HG02943 (cell line): Measurements from ENCODE around the gene ARMH3.
"Not testable (repeated sequence)": the region's sequence is repeated elsewhere in the genome, so short reads cannot be mapped to it uniquely, and the experiment has no call there.

ENCODE experiments used
- ATAC-seq: cut with Tn5 transposase; IDR thresholded peaks from one replicate; pipeline ENCODE4 v1.9.1; 2021; ENCODE audit warnings: mild to moderate bottlenecking, low read depth, moderate library complexity; ENCODE audit not compliant: unreplicated experiment

ARMH3 gene

DNA sequence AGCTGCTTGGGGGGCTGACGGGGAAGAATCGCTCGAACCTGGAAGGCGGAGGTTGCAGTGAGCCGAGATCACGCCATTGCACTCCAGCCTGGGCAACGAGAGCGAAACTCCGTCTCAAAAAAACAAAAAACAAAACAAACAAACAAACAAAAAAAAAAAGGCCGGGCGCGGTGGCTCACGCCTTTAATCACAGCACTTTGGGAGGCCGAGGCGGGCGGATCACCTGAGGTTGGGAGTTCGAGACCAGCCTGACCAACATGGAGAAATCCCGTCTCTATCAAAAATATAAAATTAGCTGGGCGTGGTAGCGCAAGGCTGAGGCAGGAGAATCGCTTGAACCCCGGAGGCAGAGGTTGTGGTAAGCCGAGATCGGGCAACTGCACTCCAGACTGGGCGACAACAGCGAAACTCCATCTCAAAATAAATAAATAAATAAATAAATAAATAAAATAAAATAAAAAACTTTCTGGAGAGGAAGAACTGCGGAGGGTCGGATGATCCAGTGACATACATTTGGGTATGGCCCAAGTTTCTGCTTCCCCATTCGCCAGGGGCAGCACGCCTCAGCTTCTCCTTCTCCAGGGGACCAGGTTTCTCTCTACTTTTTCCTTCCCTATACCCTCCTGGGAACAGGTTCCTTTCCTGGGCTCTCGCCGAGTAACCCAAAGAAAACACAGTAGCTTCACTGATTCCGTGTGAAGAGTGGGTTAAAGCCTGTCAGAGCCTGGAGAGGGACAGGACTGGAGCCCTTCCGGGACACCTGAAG lies 909 bp downstream of the ARMH3 start:
- ATAC-seq, result not testable (repeated sequence)

DNA sequence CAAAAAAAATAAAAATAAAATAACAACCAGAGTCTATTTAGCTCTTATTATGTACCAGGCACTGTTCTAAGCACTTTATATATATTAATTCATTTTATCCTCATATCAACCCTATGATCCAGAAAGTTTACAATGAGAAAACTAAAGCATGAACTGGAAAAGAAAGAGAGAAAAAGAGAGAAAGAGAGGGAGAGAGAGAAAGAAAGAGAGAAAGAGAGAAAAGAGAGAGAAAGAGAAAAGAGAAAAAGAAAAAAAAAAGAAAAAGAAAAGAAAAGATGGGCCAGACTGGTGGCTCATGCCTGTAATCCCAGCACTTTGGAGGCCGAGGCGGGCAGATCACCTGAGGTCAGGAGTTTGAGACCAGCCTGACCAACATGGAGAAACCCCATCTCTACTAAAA lies 9.9 kb downstream of the ARMH3 start:
- ATAC-seq, result no peak

DNA sequence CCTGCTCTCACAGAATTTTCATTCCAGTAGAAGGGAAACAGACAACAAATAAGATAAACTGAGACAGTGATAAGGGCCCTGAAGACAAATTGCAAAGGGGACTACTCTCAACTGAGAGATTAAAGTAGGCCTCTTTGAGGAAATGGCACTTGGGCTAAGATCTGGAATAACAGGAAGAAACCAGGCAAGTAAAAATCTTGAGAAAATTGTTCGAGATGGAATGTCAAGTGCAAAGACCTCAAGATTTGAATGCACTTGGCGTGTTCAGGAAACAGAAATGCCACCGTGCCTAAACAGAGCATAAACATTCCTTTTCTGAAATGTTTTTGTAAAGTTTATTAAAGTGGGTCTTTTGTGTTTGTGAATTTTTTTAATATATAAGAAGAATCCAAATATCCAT lies 10.7 kb downstream of the ARMH3 start:
- no peak for ATAC-seq

DNA sequence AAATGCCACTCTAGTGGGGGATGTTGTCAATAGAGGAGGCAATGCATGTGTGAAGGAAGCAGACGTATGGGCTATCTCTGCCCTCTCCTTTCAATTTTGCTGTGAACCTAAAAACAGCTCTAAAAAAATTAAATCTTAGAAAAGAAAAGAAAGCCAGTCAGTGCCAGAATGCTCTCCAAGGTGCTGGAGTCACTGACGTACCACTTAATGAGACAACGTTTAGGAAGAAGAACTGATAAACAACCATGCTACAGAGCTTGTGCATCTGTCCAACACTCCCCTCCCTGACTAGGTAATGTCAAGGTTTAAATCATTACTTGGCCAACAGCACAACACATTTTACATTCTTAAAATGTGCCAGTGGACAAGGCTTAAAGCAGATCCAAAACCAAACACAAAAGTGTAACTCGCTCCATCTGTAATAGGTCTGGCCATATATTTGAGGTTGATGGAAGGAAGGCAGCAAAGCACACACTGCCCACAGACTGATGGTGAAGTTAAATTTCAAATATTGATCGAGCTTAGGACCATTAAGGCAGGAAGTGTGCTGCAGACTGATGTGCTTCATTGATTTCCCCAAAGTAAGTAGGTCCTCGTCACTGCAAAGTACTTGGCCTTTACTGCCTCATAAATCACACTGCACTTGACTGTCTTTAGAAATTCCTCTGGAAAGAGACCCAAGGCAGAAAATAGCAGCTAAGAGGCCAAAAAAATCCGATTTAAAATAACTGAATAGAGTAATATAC lies 15.5 kb downstream of the ARMH3 start:
- no peak for ATAC-seq

DNA sequence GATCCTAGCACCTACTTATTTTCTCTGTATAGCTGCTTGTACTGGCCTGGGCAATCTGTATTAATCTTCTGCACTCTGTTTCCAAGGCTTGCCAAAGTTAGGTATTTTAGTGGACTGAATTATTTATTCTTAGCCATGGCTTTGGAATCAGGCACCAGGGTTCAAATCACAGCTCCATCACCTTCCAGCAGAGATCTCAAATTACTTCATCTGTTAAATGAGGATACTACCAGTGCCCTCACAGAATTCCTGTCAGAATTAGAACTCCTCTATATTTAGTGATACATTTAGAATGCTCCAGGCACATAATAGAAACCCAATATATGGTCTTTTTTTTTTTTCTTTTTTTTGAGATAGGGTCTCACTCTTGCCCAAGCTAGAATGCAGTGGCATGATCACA lies 17.6 kb downstream of the ARMH3 start:
- no peak for ATAC-seq

DNA sequence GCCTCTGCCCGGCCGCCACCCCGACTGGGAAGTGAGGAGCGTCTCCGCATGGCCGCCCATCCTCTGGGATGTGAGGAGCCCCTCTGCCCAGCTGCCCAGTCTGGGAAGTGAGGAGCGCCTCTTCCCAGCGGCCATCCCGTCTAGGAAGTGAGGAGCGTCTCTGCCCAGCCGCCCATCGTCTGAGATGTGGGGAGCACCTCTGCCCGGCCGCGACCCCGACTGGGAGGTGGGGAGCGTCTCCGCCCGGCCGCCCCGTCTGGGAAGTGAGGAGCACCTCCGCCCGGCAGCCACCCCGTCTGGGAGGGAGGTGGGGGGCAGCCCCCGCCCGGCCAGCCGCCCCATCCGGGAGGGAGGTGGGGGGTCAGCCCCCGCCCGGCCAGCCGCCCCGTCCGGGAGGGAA lies 20.2 kb downstream of the ARMH3 start:
- ATAC-seq, result not testable (repeated sequence)

DNA sequence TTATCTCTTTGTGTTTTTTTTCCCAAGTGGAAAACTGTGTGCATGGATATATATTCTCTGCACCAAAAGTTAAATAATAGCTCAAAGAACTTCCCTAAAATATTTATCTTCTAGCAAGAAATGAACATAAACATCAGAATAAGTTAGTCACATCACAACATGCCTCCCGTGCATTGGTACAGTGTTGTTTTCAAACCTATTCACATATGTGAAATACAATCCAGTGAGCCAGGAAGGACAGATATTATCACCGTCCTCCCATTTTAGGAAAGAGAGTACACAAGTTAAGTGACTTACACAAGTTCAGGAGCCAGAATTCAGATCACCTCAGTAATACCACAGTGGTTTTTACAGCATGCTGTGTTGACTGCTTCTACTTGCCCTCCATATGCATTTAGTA lies 22.2 kb downstream of the ARMH3 start:
- no peak for ATAC-seq

DNA sequence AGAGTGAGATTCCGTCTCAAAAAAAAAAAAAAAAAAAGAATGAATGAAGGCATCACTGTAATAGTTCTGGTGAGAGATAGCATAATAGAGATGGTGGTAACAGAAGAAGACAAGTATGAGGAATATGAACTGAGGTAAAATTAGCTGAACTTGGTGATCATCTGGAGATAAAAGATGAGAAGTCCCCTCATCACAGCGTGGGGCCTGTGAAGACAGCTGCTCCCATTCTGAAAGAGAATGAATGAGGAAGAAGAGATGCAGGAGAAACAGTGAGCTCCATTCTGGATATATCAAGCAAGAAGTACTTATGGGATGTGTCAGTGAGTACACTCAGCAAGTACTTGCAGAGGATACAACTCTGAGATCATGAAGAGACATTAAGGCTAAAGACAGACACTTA lies 28.7 kb downstream of the ARMH3 start:
- no peak for ATAC-seq

DNA sequence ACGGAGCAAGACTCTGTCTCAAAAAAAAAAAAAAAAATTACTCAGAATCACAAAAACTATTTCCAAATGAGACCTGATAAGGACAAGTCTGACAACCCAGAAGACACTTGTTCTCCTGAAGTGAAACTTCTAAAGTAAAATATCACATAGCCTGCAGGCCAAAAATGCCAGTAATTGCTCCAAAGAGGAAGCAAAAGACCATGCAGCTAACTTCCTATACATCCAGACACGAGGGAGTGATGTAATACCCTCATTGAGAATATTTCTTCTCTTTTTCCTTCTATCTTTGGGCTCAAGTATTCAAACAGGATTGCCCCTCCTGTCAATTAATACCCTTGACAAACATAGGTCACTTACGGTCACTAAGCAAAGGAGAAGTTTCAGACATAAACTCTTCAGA lies 31.2 kb downstream of the ARMH3 start:
- ATAC-seq, result no peak

DNA sequence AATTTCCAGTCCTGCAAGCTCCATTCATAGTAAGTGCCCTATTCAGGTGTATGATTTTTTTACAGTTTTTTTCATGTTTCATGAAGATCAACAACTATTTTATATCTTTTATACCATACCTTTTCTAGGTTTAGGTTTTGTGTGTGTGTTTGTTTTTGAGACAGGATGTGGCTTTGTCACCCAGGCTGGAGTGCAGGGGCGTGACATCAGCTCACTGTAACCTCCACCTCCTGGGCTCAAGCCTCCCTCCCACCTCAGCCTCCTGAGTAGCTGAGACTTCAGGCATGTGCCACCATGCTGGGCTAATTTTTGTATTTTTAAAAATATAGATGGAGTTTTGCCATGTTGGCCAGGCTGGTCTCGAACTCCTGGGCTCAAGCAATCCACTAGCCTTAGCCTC lies 35.0 kb downstream of the ARMH3 start:
- ATAC-seq, result no peak

DNA sequence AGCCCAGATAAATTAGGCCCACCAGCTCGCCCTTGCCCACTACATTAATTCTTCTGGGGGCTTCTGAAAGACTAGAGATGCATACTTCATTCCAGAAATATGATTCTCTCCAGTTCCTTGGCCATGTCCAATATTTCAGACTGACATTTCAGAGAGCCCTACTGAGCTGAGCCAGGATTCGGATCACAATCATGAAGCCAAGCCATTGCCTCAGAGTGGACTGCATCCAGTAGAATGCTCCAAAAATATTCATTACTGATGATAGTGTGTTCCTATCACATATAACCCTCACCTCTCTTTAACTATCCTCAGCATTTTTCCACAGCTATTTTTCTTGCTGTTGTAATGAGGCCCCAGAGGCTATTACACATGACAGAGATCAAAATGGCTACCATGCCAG lies 38.7 kb downstream of the ARMH3 start:
- ATAC-seq, result no peak

DNA sequence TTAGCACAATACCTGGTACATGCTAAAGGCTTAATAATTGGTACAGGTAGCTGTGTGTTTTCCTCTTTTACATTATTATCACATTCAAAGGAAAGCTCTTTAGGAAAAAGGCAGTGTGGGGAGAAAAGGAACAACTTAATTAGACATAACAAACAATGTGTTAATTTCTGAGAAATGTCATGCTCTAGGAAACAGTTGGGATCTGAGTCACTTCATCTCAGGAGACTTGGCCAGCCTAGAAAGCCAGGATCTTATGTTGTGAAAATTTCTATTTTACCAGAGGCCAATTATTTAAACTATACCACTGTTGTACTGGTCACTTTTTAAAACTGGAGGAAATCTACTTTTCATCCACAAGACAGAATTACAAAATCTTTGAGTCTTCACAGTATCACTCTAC lies 39.6 kb downstream of the ARMH3 start:
- no peak for ATAC-seq

DNA sequence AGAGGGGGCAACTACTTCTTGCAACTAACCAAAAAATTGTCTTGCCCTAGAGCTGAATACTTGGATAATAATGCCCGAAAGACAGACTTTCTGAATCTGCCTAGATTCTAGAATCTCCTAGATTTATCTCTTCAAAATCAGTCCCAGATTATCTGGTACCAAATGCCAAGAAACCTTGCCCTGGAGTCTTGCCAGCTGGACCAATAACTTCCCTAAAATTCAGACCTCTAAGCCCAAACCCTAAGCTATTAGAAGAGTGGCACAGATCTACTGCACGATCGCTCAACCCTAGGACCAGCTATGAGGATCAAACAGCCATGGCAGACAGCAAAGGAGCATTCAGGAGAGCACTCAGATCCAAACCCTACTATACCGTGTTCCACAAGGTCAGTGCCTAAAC lies 45.0 kb downstream of the ARMH3 start:
- no peak for ATAC-seq

DNA sequence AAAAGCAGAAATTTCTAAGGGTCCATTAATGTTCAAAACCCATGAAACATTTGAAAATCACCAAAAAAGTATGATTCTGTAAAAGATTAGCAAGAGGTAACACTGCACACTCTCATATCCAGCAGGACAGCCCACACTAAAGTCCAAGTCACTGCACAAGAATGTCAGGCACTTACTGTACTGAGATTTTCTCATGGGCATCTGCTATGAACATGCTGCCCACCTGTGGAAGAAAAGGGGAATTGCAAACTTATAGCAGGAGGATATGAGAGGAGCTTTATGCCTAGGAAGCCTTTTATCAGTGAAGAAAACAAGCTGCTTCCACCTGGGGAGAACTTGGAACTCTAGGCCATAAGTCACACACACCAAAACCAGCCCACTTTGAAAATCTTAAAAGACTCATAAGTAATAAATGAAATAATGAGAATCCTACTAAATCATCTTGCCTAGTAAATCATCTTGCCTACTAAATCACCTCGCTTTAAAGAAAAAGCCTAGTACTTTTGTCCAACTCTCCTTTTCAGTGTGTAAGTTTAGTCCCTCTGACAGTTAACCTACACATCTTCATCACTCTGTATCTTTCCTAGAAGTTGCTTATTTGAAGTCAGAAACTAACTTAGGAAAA lies 46.1 kb downstream of the ARMH3 start:
- ATAC-seq, result no peak

DNA sequence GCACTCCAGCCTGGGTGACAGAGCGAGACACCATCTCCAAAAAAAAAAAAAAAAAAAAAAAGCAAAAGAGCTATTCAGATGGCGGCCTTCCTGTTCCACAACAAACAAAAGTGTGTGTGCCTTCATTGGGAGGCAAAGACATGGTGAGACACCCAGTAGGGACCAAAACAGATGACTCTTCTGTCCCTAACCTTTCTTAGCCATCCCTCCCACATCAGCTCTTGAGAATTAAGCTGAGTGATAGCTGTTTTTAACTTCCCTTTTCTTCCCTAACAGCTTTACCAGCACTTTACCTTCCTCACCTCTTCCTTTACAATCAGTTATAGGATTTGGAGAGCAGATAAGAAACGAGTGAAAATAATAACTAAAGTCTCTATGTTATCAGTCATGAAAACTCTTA lies 48.2 kb downstream of the ARMH3 start:
- ATAC-seq, result no peak

DNA sequence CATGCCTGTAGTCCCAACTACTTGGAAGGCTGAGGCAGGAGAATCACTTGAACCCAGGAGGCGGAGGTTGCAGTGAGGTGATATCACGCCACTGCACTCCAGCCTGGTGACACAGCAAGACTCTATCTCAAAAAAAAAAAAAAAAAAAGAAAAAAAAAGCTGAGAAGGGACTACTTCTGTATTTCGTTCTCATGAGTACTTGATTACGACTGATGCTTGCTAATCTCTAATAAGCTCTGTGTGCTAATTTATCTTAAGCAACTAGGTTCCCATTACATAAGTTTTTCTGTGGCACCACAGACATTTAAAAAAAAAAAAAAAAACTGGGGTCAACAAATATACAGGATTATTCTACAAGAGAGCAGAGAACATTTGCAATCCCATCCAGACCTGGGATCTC lies 48.9 kb downstream of the ARMH3 start:
- not testable (repeated sequence) for ATAC-seq

DNA sequence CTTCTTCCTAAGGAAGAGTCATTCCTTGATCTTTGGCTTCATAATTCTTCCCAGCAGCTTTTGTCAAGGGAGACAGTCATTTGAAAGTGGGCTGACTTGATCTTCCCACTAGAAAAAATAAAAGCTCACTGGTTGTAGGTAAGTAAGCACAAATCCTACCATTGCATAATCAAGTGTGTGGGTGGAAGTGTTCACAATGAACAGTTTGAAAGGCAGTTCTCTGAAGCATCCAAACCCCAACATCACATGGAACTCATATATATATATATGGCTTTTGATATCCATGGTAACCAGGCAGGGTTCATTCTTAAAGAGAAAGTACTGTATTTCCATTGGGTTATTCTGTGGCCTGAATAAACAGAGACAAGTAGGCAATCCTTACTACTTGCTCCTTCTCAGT lies 51.6 kb downstream of the ARMH3 start:
- no peak for ATAC-seq

DNA sequence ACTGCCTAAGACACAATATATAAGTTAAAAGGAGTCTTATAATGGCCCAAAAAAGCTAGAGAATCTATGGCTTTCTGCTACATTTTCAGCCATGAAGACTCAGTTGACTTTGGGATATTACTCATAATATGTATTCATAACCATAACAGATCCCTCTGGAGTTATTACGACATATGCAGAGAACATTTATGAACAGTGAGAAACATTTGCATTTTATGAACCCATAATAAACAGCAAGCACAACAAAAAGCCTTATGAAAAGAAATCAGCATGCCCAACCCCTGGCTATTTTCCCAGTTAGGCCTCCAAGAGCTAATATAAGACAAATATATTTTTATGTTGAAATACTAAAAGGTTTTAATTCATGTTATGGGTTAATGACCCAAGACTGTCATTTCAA lies 52.4 kb downstream of the ARMH3 start:
- no peak for ATAC-seq

DNA sequence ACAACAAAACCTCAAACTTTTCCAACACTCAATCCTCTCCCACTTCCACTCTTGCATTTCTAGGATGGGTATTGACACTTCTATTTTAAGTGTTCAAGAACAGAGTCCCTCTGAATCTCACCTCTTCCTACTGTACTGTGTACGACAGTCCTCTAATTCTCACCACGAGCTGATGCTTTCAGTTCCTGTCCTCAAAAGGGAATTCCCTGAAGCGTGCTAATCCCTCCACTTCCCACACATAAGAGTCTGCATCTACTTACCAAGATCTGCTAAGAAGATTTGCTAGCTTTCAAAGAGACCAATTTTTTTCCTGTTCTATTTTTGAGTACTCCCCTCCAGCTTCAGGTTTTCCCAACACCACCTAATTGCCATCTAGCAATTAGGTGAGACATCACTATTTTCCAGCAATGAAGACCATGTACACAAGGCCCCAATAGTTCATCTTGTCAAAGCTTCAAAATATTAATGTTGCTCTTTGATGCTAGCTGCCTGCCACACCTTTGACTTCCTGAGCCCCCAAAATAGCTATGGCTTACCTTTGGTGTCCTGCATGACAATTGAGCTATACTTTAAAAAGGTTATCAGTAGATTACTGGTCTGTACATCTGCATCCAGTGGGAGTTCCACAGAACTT lies 54.4 kb downstream of the ARMH3 start:
- no peak for ATAC-seq

DNA sequence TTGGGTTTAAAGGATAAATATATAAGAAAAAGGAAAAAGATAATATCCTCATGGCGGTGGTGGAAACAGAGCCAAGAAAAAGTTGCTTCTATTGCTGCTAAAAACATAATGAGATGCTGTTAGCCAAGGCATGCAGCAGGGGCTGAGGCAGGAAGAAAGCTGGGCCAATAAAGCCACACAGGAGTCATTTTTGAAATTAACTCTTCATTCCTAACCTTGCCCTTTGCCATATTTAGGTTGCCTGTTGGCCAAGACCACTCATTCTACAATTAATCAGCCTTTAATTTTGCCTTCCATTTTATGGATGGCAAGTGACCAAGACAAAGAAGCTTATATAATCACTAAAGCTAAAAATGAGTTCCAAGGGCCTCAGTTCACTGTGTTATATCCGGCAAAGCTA lies 58.2 kb downstream of the ARMH3 start:
- no peak for ATAC-seq

DNA sequence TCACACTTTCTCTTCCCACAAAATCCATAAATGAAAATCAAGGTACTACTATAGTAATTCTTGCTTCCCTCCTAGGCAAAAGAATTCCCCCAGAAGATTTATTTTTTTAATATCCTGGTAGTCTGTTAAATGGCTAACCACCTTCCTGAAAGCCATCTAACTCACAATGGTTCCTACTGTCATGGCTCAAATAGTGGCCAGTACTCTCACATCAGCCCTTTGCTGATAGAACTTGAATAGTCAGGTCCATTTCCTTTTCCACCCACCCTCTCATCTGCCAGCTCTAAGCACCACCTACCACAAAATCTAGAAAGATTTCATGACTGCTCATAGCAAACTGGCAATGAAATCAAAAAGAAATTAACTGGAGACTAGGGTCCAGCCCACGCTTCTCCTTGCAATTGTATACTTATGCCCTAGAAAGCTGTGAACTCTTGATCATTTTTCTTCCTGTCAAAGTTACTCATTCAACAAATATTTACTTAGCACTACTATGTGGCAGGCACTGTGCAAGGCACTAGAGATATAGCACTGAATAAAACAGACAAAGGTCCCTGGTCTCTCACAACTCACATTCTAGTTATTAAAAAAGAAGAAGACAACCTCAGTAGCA lies 60.4 kb downstream of the ARMH3 start:
- no peak for ATAC-seq
